GM06990 (cell line): ENCODE results near the gene ZNF488.

ENCODE experiments used
- DNase-seq: peaks from one replicate; pipeline ENCODE4 v3.0.0-alpha.2; 2011; ENCODE audit not compliant: insufficient read length; ENCODE audit errors: extremely low read depth
- H3K27me3 ChIP-seq: replicated peaks from 2 replicates; pipeline ENCODE4 v1.6.0; 2011; ENCODE audit warnings: low read length; ENCODE audit not compliant: control insufficient read depth, insufficient read depth
- H3K36me3 ChIP-seq: 2 replicates; pipeline ENCODE4 v1.5.1; 2011; ENCODE audit warnings: low read length; ENCODE audit not compliant: control insufficient read depth, insufficient read depth
- H3K4me3 ChIP-seq: replicated peaks from 2 replicates; pipeline ENCODE4 v1.5.1; 2011; ENCODE audit warnings: low read depth, mild to moderate bottlenecking, control low read depth, low read length
- TF ChIP-seq, protein P1 (sequence below): IDR thresholded peaks from 2 replicates; pipeline ENCODE4 v1.5.1; 2011; ENCODE audit warnings: low read length, control low read depth, mild to moderate bottlenecking, inconsistent platforms; ENCODE audit not compliant: insufficient read depth, poor library complexity, severe bottlenecking

ZNF488 gene

GRCh38 chr10:47364911-47365310 is 19.2 kb downstream of the ZNF488 start:
- Histone ChIP-seq H3K4me3 (no peak overlapping the region), H3K27me3 (peaks cover 1% of the 10 kb centered on the region; the same call in 1 of the 2 replicates), H3K36me3 (no peaks in the 10 kb centered on the region)
- TF ChIP-seq, protein P1, sequence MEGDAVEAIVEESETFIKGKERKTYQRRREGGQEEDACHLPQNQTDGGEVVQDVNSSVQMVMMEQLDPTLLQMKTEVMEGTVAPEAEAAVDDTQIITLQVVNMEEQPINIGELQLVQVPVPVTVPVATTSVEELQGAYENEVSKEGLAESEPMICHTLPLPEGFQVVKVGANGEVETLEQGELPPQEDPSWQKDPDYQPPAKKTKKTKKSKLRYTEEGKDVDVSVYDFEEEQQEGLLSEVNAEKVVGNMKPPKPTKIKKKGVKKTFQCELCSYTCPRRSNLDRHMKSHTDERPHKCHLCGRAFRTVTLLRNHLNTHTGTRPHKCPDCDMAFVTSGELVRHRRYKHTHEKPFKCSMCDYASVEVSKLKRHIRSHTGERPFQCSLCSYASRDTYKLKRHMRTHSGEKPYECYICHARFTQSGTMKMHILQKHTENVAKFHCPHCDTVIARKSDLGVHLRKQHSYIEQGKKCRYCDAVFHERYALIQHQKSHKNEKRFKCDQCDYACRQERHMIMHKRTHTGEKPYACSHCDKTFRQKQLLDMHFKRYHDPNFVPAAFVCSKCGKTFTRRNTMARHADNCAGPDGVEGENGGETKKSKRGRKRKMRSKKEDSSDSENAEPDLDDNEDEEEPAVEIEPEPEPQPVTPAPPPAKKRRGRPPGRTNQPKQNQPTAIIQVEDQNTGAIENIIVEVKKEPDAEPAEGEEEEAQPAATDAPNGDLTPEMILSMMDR: no peak
- no peak for DNase-seq

- Histone ChIP-seq H3K4me3 (no peak overlapping the region), H3K36me3 (no peaks in the 10 kb centered on the region), H3K27me3 (peaks cover 1% of the 10 kb centered on the region; the same call in 1 of the 2 replicates)
- TF ChIP-seq, protein P1: no peak
- DNase-seq: no peak
Measured at GRCh38 chr10:47364366-47364765, 19.7 kb downstream of the ZNF488 start.

DNA sequence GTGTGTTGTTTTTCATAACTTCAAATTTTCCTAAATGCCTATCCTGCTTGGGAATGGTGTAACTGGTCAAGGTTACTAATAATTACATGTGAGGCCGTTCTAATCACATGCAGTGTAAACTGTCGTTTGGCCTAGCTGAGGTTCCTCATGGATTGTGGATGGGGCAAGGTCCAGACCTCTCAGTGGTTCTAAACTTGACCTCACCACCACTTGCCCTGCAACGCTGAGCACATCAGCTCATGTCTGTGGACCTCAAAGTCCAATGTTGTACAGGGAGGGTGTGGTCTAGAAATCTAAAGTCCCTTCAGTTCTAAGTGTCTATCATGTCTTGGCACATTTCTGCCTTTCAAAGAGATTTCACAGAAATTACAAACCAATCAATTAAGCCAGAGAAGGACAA is 20.3 kb downstream of the ZNF488 start:
- Histone ChIP-seq H3K36me3 (no peaks in the 10 kb centered on the region), H3K27me3 (peaks cover 1% of the 10 kb centered on the region; the same call in 1 of the 2 replicates), H3K4me3 (no peak overlapping the region)
- DNase-seq: no peak
- TF ChIP-seq, protein P1: no peak

DNA sequence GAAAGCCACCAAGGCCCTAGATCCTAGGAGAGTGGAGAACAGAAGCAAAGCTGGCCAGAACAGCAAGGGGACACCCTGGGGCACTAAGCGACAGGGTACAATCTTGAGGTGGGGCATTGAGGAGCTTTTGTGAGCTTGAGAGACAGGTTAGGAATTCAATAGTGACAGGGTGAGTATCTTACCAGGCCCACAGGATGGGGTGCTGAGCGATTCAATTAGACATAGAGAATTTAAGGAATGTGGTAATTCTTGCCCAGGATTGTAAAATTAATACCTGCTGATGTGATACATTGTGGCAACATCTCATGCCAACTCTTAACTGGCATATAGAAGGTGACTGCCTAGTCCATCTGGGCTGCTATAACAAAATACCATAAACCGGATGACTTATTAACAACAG is 21.9 kb downstream of the ZNF488 start:
- Histone ChIP-seq H3K36me3 (no peaks in the 10 kb centered on the region), H3K27me3 (peaks cover 1% of the 10 kb centered on the region; the same call in 1 of the 2 replicates), H3K4me3 (no peak overlapping the region)
- TF ChIP-seq, protein P1: no peak
- no peak for DNase-seq

DNA sequence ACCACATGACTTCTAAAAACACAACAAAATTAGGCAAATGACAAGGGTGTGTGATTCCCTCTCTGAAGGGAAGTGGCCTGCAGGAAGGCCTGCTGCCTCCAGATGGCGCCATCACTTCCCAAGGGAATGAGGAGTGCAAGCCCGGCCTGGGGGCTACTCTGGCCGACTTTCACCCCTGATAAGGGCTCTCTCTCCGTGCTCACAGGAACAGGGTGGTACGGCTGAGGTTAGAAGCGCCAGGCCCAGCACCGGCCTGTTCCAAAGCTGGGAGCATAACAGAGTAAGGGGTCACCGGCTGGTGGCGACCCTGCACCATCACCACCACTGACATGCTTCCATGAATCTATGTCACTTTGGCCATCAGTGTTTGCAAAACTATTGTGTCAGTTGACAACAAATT is 22.8 kb downstream of the ZNF488 start:
- TF ChIP-seq, protein P1: peak; percentile 71
- Histone ChIP-seq H3K36me3 (no peaks in the 10 kb centered on the region), H3K27me3 (peaks cover 1% of the 10 kb centered on the region; the same call in 1 of the 2 replicates), H3K4me3 (no peak overlapping the region)
- DNase-seq: no peak

DNA sequence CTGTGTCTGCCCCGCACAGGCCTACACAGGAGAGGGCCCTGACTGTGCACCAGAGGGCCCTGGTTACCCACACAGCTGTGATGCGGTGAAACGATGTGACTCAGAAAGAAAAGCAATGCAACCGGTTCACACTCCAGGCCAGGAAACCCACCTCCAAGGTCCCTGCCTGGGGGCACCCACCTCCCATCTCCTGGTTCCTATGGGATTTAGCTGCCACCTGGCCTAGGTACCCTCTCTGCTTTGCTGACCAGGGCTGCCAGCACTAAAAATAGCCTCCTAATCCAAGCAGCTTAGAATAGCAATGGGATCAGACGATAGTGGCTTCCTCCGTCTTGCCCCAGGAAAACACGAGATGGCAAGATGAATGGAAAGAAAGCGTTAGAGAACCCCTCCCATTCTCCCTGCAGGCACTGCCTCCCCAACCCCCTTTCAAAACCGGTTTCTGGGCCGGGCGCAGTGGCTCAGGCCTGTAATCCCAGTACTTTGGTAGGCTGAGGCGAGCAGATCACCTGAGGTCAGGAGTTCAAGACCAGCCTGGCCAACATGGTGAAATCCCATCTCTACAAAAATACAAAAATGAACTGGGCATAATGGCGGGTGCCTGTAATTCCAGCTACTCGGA is 23.6 kb downstream of the ZNF488 start:
- TF ChIP-seq, protein P1: no peak
- H3K27me3 ChIP-seq: peaks cover 1% of the 10 kb centered on the region; the same call in 1 of the 2 replicates
- H3K4me3 ChIP-seq: no peak overlapping the region
- no peaks in the 10 kb centered on the region for H3K36me3 ChIP-seq
- DNase-seq: no peak
